ENCODE data around the gene FNDC8.
"Not testable (repeated sequence)": the region's sequence is repeated elsewhere in the genome, so short reads cannot be mapped to it uniquely, and the experiment has no call there.

The FNDC8 gene

DNA sequence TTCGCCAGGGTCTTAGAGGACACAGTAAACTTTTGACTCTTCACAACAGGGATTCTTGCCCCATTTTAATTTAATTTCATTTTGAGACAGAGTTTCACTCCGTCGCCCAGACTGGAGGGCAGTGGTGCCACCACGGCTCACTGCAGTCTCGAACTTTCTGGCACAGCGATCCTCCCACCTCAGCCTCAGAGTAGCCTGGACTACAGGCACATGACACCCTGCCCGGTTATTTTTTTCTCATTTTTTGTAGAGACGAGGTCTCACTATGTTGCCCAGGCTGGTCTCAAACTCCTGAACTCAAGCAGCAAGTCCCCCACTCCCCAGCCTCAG lies 21.0 kb downstream of the FNDC8 start:
- no peak for DNase-seq (ENCODE audit: low read depth)

DNA sequence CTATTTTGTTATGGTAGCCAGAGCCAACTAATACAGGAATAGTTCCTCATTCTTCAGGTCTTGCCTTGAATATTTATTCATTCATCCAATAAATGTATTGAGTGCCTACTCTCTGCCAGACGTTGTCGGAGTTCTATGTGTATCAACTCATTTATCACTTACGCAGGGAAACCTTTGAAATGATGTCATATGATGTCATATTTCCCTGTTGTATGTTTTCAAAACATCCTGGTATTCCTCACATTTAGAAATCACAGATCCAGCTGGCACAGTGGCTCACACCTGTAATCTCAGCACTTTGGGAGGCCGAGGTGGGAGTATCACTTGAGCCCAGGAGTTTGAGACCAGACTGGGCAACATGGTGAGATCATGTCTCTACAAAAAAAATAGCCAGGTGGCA lies 23.4 kb downstream of the FNDC8 start:
- no peak for DNase-seq (ENCODE audit: low read depth)

DNA sequence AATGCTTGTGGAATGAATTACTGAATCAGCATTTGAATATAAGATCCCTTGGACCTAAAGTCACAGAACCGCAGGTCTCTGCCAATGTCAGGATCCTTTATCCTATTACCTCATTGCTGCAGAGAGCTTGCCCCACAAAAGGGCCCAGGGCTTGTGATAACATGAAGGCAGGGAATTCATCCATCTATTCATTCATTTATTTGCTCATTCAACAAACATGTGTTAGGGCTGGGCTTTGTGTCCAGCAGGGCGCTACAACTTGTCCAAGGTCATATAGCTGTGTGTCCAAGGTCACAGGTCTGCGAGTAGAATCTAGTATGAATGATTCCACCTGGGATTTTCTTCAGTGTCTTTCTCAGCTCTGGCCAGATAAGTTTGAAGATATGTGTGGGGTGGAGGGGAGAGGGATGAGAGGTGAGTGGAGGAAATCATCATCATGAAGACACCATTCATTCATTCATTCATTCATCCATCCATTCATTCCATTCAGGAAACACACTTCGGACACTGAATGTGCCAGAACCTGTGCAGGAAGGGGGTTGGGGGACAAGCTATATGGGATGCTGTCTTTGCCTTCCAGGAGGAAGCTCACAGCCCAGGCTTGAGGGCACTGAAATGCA lies 24.9 kb downstream of the FNDC8 start:
- DNase-seq (ENCODE audit: low read depth), result no peak

DNA sequence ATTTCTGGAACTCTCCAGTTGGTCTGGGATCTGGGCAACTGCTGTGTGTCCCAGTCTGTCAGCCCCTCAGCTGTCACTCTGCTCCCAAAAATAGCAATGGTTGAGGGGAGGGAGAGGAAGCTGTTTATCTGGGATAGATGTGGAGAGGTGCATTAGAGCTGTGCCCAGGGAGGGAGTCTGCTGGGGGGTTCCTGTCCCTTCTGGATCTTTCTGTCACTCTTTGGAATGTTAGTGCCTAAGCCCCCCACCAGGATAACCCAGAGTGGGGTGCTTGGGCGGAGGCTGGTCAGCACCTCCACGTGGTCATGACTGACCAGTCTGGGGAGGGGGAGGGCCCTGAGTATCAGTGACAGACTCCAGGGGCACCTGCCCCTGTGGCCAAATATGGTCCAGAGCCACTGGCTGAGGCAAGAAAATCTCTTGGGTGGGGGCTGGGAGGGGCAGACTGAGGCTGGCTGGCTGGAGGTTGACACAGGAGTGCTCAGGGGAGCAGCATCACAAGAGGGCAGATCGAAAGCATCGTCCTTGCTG lies 26.0 kb downstream of the FNDC8 start, which contains the start of gene UNC45B:
UNC45B (plus strand) TSS at position 443 of the 531 bp plus-strand sequence. CDS start 447 bp downstream, outside the sequence.
- no peak for DNase-seq (ENCODE audit: low read depth)

DNA sequence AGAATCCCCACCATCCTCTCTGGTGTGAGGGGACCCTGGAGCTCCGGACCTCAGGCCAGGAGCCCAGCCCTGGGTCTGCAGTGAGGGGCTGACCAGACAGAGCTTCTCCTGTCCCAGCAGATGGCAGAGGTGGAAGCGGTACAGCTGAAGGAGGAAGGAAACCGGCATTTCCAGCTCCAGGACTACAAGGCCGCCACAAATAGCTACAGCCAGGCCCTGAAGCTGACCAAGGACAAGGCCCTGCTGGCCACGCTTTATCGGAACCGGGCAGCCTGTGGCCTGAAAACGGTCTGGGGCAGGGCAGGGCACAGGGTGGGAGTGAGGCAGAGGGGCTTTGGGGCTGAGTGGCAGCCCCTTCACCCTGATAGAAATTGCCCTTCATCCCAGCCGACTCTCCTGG lies 26.7 kb downstream of the FNDC8 start:
- no peak for DNase-seq (ENCODE audit: low read depth)

DNA sequence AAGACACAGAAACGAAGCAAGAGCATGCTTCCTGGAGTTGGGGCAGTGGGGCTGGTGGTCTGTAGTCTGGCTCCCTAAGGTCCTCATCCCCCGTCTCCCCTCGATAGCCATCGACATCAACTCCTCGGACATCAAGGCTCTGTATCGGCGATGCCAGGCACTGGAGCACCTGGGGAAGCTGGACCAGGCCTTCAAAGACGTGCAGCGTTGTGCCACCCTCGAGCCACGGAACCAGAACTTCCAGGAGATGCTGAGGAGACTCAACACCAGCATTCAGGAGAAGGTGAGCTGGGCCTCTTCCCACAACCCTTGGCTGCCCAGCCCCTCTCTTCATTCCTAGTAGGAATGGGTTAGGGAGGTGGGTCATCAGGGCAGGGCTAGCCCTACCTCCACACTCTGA lies 28.5 kb downstream of the FNDC8 start:
- DNase-seq (ENCODE audit: low read depth), result no peak

DNA sequence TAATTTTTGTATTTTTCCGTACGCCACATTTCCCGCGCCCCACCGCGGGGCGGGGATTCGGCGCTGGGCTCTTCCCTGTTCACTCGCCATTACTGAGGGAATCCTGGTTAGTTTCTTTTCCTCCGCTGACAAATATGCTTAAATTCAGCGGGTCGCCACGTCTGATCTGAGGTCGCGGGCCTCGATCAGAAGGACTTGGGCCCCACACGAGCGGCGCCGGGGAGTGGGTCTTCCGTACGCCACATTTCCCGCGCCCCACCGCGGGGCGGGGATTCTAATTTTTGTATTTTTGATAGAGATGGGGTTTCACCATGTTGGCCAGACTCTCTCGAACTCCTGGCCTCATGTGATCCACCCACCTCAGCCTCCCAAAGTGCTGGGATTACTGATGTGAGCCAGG lies 29.7 kb downstream of the FNDC8 start:
- DNase-seq (ENCODE audit: low read depth), result not testable (repeated sequence)

DNA sequence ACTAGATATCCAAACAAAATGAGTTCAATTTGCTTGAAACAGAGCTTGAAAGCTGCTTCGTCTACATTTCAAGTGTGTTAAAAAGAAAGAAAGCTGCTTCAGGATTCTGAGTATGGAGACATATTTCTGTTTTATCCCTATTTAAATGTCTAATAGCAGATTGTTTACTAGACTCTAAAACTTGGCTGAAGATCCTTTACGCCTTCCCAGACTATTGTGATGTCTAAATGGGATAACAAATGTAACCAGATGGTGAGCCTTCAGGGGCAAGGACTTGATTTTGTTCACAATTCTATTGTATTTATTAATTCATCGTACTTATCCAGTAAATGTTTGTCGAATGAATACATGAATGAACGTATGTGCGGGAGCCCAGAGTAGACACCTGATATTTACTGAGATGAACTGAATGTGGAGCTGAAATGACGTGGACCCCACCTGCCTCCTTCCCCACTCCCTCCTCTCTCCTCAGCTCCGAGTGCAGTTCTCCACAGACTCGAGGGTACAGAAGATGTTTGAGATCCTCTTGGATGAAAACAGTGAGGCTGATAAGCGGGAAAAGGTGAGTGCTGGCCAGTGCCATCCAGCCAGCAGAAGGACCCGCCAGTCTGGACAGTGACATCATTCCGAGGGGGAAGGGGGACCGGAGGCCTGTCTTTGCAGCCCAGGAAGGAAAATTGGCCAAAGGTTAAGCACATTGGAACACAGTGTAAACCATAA lies 31.2 kb downstream of the FNDC8 start:
- DNase-seq (ENCODE audit: low read depth), result no peak

DNA sequence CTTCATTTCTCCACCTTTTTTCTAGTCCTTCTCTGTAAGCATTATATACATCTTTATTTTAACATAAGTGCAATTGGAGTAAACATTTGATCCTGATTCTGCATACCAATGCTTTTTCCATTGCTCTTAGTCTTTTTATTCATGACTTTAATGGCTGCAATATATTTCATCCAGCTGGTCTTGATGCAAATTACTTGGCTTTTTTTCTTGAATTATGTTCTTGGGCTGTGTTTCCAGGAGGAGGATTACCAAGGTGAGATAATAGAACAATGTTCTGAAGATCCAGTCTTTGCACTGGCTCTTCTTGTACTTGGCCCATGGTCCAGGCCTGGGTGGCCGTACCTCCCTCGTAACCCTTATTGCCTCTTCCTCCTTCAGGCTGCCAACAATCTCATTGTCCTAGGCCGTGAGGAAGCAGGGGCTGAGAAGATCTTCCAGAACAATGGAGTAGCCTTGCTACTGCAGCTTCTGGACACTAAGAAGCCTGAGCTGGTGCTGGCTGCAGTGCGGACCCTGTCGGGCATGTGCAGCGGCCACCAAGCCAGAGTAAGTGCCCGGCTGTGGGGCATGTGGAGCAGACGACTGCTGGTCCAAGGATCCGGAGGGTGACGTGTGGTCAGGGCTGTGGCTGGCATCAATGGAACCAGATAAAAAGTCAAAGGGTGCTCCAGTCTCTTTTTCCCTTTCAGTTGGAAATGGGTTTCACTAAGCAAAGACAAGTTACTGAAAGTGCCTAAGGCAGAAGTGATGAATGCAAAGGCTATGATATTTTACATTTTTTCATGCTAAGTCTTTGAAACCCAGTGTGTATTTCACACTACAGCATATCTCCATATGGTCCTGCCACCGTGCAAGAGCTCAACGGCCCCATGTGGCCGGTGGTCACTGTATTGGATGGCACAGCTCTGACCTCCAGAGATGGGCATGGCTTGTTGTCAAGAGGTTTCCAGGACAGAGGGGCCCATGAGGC lies 33.1 kb downstream of the FNDC8 start:
- DNase-seq (ENCODE audit: low read depth), result no peak

DNA sequence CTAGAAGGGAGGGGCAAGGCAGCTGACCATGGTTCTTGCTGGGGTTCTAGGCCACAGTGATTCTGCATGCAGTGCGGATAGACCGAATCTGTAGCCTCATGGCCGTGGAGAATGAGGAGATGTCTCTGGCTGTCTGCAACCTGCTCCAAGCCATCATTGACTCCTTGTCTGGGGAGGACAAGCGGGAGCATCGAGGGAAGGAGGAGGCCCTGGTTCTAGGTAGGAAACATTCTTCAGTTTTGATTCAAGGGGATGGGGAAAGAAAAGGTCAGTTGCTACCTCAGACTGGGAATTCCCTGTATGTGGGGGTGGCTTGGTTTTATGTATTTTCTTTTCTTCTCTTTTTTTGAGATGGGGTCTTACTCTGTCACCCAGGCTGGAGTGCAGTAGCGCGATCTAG lies 33.8 kb downstream of the FNDC8 start:
- DNase-seq (ENCODE audit: low read depth), result no peak

DNA sequence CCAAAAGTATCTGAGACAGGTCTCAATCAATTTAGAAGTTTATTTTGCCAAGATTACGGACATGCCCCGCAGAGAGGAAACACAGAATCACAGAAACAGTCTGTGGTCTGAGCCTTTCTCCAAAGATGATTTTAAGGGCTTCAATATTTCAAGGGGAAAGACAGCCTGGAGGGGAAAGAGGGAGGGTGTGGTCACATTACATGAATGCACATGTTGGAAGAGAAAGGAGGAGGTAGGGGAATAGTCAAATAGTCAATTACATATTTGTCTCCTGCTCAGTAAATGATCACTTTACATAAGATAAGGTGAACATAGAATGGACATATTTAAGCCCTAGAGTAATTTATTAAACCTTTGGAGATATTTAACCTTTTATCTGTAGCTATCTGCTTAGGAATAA lies 38.5 kb downstream of the FNDC8 start:
- DNase-seq (ENCODE audit: low read depth), result no peak

DNA sequence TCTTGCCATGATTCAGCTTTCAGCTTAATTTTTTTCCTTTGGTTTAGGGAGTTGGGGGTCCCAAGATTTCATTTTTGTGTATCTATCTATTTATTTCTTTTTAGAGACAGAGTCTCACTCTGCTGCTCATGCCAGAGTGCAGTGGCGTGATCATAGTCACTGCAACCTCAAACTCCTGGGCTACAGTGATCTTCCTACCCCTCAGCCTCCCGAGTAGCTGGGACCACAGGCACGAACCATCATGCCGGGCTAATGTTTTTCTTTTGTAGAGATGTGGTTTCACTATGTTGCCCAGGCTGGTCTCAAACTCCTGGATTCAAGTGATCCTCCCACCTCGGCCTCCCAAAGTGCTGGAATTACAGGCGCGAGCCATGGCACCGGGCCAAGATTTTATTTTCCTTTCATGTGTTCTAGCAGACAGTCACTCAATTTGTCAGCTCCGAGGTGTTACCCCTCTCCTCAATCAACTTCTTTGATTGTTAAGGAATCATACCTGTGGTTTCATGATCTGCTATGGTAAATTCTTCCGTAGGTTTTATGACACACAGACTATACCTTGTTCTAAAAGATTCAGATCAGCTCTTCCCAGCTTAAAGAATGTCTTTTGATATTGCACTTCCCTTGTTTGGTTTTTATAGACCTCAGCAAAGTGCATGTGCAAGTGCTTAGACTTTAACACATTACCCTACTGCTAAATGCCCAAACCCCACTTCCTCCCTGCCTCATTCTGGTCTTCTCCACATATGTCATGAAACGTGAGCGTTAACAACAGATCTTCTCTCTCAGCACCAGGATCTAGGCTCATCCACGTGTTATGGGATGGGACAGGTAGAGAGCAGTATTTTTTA lies 39.2 kb downstream of the FNDC8 start:
- DNase-seq (ENCODE audit: low read depth), result no peak

DNA sequence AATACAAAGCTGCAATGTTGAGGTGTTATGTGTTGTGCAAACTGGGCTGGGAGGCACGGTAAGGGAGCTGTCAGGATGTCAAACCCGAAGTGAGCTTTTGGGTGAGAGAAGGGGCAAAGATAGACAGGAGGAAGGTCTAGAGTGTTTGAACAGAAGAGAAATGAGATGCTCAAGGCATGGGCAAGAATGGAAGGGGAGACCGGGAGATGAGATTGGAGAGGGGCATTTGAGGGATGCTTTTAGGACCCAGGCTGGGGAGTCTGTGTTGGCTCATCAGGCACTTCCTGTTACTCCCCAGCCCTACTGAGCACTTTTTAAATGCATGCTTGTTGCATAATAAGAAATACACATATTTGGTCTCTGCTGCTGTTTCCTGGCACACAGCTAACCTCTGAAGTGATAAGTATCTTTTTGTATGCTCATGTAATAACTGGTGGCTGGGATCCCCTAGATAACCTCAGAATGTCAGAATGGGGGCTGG lies 39.9 kb downstream of the FNDC8 start:
- DNase-seq (ENCODE audit: low read depth), result no peak

DNA sequence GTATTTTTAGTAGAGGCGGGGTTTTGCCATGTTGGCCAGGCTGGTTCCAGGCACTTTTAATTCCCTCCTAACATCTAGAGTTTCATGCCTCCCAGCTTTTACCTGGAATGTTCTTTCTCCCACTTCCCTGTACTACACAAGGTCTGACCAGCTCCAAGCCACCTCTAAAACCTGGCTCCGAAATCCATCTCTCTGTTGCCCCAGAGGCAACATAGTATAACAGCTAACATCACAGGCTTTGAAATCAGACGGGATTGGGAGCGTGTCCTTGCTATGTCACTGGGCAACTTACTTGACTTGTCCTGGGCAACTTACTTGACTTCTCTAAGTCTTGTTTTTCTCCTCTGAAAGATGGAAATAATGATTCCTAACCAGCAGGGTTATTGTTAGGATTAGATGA lies 41.3 kb downstream of the FNDC8 start:
- no peak for DNase-seq (ENCODE audit: low read depth)

DNA sequence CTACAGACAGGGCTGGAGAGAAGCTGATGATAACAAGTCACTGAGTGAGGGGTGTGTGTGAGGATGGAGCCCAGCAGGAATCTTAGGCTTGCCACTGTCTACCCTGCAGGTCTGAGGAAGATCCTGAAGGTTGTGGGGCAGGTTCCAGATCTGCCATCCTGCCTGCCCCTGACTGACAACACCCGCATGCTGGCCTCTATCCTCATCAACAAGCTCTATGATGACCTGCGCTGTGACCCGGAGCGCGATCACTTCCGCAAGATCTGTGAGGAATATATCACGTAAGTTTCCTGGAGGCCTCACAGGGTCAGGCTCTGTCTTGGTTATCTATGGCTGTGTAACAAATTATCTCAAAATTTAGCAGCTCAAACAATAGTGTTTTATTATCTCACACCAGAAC lies 42.5 kb downstream of the FNDC8 start:
- DNase-seq (ENCODE audit: low read depth), result no peak

DNA sequence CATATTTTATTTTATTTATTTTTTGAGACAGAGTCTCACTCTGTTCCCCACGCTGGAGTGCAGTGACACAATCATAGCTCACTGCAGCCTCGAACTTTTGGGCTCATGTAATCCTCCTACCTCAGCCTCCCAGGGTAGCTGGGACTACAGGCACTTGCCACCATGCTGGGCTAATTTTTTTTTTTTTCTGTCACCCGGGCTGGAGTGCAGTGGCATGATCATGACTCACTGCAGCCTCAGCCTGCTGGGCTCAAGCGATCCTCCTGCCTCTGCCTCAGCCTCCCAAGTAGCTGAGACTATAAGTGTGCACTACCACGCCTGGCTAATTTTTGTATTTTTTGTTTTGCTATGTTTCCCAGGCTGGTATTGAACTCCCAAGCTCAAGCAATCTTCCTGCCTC lies 43.3 kb downstream of the FNDC8 start:
- no peak for DNase-seq (ENCODE audit: low read depth)

DNA sequence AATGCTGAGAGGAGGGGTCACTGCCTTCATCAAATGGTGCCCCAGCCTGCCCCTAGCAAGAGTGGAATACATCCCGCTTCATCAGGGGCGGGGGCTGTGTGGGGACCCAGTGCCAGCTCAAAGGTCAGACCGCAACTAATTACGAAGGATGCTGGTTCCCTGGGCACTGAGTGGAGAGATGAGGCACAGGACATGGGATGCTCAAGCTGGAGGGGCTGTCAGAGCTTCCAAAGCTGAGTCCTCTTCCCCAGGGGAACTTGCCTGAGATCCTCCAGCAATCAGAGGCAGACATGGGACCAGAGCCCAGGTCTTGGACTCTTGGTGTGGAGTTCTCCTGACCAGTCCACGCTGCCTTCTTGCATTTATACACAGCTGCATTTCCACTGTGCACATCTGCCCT lies 45.1 kb downstream of the FNDC8 start:
- DNase-seq (ENCODE audit: low read depth), result no peak

DNA sequence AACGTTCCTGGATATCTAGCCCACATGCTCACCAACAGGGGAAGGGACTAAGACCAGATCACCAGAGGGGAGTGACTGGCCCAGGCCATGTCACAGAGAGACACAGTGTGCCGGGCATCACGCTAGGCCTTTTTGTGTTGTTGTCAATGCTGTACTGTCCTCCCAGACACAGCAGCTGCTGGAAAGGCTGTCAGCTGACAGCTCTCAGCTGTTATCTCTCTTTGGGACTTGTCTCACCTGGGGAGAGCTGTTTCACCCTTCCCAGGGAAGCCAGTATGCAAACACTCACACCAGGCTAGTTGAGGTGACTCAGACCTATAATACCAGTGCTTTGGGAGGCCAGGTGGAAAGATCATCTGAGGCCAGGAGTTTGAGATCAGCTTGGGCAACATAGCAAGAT lies 45.6 kb downstream of the FNDC8 start:
- no peak for DNase-seq (ENCODE audit: low read depth)

DNA sequence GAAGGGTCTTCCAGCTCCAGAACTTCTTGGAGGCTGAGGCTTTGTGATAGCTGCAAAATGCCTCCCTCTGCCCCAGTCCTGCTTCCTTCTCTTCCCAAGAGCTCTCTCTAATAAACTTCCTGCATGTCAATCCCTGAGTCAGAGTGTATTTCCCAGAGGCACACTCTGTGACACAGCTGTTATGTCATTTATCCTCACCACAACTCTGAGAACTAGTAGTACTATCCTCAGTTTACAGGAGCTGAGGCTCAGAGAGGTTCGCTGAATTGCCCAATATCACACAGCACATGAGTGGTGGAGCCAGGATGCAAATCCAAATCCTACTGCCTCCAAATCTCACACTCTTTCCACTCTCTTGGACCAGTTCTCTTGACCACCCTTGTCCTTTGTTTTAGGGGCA lies 46.3 kb downstream of the FNDC8 start:
- no peak for DNase-seq (ENCODE audit: low read depth)

DNA sequence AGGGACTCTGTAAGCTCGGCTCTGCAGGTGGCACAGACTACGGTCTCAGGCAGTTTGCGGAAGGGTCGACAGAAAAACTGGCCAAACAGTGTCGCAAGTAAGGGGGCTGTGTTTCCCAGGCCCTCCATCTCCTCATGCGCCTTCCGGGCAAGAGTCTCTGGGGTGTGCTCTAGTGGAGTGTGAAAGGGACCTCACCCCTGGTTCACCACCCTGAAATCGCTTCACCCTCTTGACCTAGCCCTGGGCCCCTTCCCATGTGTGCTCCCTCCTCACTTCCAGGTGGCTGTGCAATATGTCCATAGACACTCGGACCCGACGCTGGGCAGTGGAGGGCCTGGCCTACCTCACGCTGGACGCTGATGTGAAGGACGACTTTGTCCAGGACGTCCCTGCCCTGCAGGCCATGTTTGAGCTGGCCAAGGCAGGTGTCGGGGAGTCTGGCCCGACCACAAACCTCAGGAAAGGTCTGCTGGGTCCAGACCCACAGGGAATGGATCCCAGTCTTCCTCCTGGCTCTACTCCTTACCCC lies 48.5 kb downstream of the FNDC8 start:
- DNase-seq (ENCODE audit: low read depth), result no peak

Measured in stimulated activated CD8-positive, alpha-beta memory T cell treated with anti-CD3 and anti-CD28 coated beads, Interleukin-4, amount 100 ng/mL, for 24 hours (primary cell).